ENCODE results near the gene APBB1.
"Not testable (repeated sequence)": the region's sequence is repeated elsewhere in the genome, so short reads cannot be mapped to it uniquely, and the experiment has no call there.

The APBB1 gene

GRCh38 chr11:6415797-6416196 is 3.1 kb downstream of the APBB1 start:
- DNase-seq: no peak

- no peak for DNase-seq
Measured at GRCh38 chr11:6414874-6415328, 4.0 kb downstream of the APBB1 start.

GRCh38 chr11:6413791-6414201 is 5.1 kb downstream of the APBB1 start:
- no peak for DNase-seq

- no peak for DNase-seq
Measured at GRCh38 chr11:6411594-6412031, 7.3 kb downstream of the APBB1 start.

- no peak for DNase-seq
Measured at GRCh38 chr11:6410695-6411430, 8.0 kb downstream of the APBB1 start.

- DNase-seq: no peak
Measured at GRCh38 chr11:6406370-6406769, 12.5 kb downstream of the APBB1 start.

- DNase-seq: no peak
Measured at GRCh38 chr11:6405846-6406245, 13.0 kb downstream of the APBB1 start.

GRCh38 chr11:6405052-6405667 is 13.7 kb downstream of the APBB1 start:
- no peak for DNase-seq

- DNase-seq: no peak
Measured at GRCh38 chr11:6404342-6405051, 14.4 kb downstream of the APBB1 start.

GRCh38 chr11:6403539-6403938 is 15.4 kb downstream of the APBB1 start:
- no peak for DNase-seq

- no peak for DNase-seq
Measured at GRCh38 chr11:6402561-6402981, 16.3 kb downstream of the APBB1 start.

GRCh38 chr11:6402061-6402470 is 16.8 kb downstream of the APBB1 start:
- no peak for DNase-seq

- DNase-seq: no peak
Measured at GRCh38 chr11:6401464-6401863, 17.4 kb downstream of the APBB1 start.

GRCh38 chr11:6400431-6401345 is 18.2 kb downstream of the APBB1 start:
- no peak for DNase-seq

- no peak for DNase-seq
Measured at GRCh38 chr11:6397636-6398035, 21.3 kb downstream of the APBB1 start.

GRCh38 chr11:6397156-6397555 is 21.7 kb downstream of the APBB1 start:
- DNase-seq: no peak

GRCh38 chr11:6395470-6396060 is 23.3 kb downstream of the APBB1 start:
- no peak for DNase-seq

GRCh38 chr11:6393989-6394670 is 24.8 kb downstream of the APBB1 start:
- DNase-seq: no peak

- DNase-seq: not testable (repeated sequence)
Measured at GRCh38 chr11:6392251-6392650, 26.6 kb downstream of the APBB1 start.

- no peak for DNase-seq
Measured at GRCh38 chr11:6391537-6392134, 27.3 kb downstream of the APBB1 start.
